SW480 (cell line): ENCODE measurements around the gene RPL19.
A peak's percentile ranks its signal among the peaks of the same experiment; 100 is the strongest.

Source experiments
- DNase-seq: peaks from one replicate; pipeline ENCODE4 v3.0.0-alpha.2; 2016; ENCODE audit warnings: low spot score

Gene RPL19

DNA sequence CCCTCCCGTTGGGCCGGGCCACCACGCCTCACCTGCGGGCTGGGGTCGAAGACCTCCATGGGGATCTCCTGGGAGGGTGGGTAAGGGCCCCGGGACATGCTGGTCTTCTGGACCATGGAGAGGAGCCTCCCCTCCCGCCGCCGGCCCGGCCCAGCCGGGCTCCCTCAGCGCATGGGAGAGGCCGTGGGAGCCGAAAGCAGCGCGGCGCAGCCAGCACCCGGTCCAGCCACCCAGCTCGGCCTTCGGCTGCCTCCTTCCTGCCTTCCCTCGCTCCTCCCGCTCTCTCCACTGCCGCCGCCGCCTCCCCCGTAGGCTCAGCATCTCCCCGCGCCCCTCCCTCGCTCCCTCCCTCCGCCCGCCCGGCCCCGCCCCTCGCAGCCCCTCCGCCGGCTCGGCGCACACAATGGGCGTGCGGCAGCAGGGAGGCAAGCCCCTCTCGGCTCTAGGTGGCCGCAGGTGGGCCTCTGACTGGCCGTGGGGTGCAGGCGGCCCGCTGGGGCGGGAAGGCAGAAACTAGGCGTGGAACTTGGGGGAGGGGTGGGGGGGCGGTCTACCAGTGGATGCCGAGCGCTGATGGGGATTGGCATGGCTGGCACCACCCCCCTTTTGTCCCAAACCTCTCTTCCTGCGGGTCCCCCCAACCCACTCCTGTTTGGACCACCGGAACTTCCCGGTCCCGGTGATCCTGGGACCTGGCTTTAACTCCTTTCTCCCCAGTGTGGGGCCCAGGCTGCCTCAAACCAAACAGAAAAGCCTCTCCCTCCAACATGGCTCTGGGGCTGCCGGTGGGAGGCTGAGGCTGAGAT lies 2.5 kb upstream of the RPL19 start, which contains the start of gene CACNB1:
Gene CACNB1 (minus strand): TSS at position 290 of the 806 bp plus-strand sequence. CDS start 174 bp downstream, at position 116.
- DNase-seq: peak; percentile 76

GRCh38 chr17:39198186-39198566 lies 1.9 kb upstream of the RPL19 start:
- no peak for DNase-seq

DNA sequence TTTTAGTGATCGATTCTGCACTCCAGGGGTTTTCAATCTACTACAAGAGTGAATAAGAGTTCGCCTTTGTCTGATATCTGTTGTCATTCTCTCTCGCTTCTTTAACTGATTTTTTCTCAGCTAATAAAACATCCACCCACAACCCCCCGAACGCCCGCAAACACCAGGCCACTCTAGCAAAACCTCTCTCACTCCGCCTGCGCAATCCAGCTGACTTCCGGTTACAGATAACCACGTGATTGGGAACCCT lies 338 bp upstream of the RPL19 start:
- peak; percentile 96 for DNase-seq

DNA sequence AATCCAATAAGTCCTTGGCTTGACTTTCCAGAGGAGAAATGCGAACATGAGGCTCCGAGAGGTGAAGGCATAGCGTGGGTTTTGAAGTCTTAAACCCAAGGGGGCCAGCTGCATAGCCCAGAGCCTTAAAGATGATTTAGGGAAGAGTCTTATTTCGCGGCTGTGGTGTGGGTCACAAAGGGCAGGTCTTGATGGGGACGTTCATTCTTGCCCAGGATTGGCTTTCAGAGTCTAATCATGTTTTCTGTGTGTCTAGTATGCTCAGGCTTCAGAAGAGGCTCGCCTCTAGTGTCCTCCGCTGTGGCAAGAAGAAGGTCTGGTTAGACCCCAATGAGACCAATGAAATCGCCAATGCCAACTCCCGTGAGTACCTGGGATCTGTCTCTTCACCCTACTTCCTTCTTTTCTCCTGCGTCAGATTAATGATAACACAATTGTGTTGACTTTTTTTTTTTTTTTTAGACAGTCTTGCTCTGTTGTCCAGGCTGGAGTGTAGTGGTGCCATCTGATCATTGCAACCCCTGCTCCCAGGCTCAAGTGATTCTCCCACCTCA lies 951 bp downstream of the RPL19 start:
- no peak for DNase-seq

- DNase-seq: no peak
Measured at GRCh38 chr17:39204245-39204644, 4.2 kb downstream of the RPL19 start.

DNA sequence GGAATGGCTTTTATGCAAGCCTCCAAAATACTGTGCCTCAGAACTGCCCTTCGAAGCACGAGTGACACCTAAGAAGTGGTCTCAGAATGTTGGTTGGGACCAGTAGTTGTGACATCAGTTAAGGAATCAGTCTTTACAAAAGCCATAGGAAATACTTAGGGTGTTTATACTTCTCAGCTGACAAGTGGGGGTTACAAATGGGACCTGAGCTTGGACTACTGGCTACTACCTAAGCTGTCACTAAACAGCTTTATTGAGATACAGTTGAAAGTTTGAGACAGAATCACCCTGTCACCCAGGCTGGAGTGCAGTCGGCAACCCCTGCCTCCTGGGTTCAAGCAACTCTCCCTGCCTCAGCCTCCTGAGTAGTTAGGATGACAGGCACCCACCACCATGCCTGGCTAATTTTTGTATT lies 5.0 kb downstream of the RPL19 start:
- no peak for DNase-seq

DNA sequence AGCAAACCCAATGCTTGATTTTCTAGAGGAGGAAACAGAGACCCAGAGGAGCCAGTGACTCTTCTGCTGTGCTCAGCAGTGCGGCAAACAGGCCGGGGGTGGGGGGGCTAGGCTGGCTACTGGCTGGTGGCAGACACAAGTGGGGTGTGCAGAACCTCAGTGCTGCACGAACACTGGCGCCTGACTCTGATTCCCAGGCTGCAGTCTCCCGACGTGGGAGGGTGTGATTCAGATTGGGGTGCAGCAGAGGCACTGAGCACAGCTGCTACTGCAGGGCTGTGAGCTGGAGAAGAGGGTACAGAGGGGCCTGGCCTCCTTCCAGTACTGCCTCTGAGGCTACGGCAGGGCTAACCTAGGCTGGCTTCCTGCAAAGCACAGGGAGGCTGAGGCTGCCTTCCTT lies 8.1 kb downstream of the RPL19 start:
- no peak for DNase-seq

- no peak for DNase-seq
Measured at GRCh38 chr17:39208893-39209292, 8.8 kb downstream of the RPL19 start.

- DNase-seq: no peak
Measured at GRCh38 chr17:39209317-39210092, 9.4 kb downstream of the RPL19 start.

DNA sequence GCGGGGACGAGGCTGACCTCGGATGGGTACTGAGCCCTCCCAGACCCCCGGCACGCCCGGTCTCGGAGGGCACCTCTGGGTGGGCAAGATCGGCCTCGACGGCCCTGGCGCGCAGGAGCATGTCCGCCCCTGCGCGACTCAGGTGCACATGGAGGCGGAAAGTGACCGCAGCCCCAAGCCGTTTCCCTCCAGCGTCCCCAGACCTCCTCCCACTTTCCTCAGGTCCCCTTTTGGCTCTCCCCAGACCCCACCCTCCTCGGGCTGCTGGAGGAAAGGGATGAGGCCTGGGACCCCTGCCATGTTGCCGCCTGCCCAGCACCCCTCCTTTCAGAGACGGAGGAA lies 10.0 kb downstream of the RPL19 start:
- DNase-seq: no peak

GRCh38 chr17:39212195-39212810 lies 12.2 kb downstream of the RPL19 start:
- no peak for DNase-seq

GRCh38 chr17:39212841-39213480 lies 12.9 kb downstream of the RPL19 start:
- no peak for DNase-seq

GRCh38 chr17:39213852-39214251 lies 13.8 kb downstream of the RPL19 start:
- peak; percentile 83 for DNase-seq

GRCh38 chr17:39217734-39218369 lies 17.8 kb downstream of the RPL19 start:
- no peak for DNase-seq

GRCh38 chr17:39218906-39219305 lies 18.8 kb downstream of the RPL19 start:
- no peak for DNase-seq

DNA sequence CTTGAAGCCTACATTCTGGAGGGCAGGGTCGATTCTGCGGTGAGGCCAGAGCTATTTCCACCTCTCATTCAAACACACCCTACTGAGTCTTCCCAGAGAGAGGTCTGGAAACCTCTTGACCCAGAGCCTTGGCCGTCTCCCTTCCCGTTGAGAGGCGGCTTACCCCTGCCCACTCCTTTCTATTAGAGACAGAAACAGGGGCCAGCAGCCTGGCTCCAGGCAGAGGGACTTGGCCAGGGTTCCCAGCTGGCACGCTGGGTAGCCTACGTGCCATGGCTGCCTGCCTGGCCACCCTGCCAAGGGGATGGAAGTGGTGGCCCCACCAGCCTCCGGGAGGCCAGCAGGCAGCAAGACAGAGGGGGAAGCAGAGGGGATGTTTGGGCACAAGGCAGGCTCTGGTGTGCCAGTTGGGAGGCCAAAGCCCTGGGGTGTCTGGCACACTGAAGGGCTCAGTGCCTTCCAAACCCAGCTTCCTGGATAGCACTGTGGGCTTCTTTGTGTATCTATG lies 19.6 kb downstream of the RPL19 start:
- DNase-seq: no peak

DNA sequence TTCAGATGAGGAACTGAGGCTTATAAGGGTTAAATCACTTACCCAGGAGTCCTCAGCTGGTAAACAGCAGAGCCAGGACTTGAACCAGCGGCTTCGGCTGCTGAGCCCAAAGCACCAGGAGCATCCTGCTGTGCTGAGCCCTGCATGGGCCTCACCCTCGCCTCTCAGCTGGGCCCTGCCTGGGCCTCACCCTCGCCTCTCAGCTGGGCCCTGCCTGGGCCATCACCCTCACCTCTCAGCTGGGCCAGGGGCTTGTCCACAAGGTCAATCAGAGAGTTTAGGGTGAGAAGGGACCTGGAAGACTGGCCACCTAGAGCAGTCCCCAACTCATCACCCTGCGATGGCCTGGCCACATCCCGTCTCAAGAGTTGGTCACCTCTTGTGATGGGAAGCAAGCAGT lies 21.5 kb downstream of the RPL19 start:
- no peak for DNase-seq

GRCh38 chr17:39222151-39222550 lies 22.1 kb downstream of the RPL19 start:
- DNase-seq: peak; percentile 47

GRCh38 chr17:39222866-39223834 lies 23.1 kb downstream of the RPL19 start:
- no peak for DNase-seq
